ENCODE data around the gene CITED4.

DNA sequence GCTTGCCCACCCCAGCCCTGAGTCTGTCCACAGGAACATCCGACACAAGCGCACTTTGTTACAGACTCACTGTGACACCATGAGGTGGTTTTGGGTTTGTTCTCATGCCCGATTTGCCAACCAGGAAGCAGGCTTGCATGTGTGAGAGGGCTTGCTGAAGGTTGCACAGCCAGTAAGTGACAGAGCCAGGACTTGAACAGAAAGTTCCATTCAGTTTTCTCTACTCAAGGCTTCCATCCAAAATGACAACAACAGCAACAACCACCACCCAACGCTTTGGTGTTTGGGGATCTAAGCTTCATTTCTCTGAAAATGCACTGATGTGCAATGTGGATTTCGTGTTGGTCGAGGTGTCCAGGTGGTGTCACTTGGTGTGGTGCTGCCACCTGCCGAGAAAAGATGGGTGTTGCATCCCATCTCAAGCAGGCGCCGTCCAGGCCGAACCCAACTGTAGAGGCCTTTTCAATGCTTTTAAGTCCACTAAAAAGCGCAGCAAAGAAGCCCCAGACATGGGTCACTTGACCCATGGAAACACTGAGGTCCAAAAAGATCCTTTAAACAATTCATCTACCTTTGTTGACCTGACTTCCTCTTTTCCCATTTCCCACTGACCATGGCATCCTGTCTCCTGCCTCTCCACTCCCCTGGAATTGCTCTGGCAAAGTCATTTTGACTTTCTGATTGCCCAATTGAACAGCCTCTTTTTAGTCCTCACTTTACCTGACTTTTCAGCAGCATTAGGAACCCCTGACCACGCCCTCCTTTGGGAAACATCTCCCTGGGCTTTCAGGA lies 12.2 kb downstream of the CITED4 start:
- TF ChIP-seq, protein P1, sequence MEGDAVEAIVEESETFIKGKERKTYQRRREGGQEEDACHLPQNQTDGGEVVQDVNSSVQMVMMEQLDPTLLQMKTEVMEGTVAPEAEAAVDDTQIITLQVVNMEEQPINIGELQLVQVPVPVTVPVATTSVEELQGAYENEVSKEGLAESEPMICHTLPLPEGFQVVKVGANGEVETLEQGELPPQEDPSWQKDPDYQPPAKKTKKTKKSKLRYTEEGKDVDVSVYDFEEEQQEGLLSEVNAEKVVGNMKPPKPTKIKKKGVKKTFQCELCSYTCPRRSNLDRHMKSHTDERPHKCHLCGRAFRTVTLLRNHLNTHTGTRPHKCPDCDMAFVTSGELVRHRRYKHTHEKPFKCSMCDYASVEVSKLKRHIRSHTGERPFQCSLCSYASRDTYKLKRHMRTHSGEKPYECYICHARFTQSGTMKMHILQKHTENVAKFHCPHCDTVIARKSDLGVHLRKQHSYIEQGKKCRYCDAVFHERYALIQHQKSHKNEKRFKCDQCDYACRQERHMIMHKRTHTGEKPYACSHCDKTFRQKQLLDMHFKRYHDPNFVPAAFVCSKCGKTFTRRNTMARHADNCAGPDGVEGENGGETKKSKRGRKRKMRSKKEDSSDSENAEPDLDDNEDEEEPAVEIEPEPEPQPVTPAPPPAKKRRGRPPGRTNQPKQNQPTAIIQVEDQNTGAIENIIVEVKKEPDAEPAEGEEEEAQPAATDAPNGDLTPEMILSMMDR (IDR thresholded peaks at IDR 0.05; ENCODE audit: insufficient read depth, low read depth, low read length), result peak; percentile 89
- no peak for TF ChIP-seq EZH2 (IDR thresholded peaks at IDR 0.05; ENCODE audit: insufficient read depth, low read length)
